ENCODE results near the gene AMOTL2. TPM values are rescaled to one million over a fixed set of nuclear protein-coding genes. Genes with fewer than 3 reads are reported as not detected.

The AMOTL2 gene
- polyA plus RNA-seq, 4 donors: 6.7 to 44.3 (median 10.3) TPM

GRCh38 chr3:134361162-134361835 lies 12.9 kb downstream of the AMOTL2 start:
- FAIRE-seq: no peak

GRCh38 chr3:134360046-134360445 lies 14.2 kb downstream of the AMOTL2 start:
- Histone ChIP-seq H3K27me3 (ENCODE audit: control insufficient read depth in 3 of 3, insufficient read depth in 3 of 3, low read length in 3 of 3) (no peaks in the 10 kb centered on the region), H3K4me3 (ENCODE audit: low read depth in 1 of 3, low read length in 3 of 3) (no peak overlapping the region), H3K27ac (ENCODE audit: low read depth in 1 of 3, low read length in 2 of 3) (peak overlapping the region in 1 of 3 donors; percentile 5), H3K9me3 (ENCODE audit: control insufficient read depth in 2 of 2, insufficient read depth in 1 of 2, low read depth in 1 of 2, low read length in 1 of 2) (no peaks in the 10 kb centered on the region), H3K36me3 (ENCODE audit: control insufficient read depth in 3 of 3, insufficient read depth in 2 of 3, low read depth in 1 of 3, low read length in 3 of 3) (peaks cover 2 to 91% (median 17%) of the 10 kb centered on the region in 3 donors), H3K4me1 (ENCODE audit: control insufficient read depth in 3 of 3, insufficient read depth in 2 of 3, low read depth in 1 of 3, low read length in 2 of 3) (peaks cover 6 to 35% (median 9%) of the 10 kb centered on the region in 3 donors)
- no peak for FAIRE-seq
- DNase-seq: no peak
- 83 to 93% (median 84%) methylated on average over 11 to 12 of the region's 12 CpGs for WGBS, 3 donors

More at GRCh38 chr3:134361162-134361835, 12.9 kb downstream of the AMOTL2 start:
- 92 to 96% (median 95%) methylated on average over 32 to 33 of the region's 33 CpGs for WGBS, 3 donors
- DNase-seq: no peak
- Histone ChIP-seq H3K4me3 (ENCODE audit: low read depth in 1 of 3, low read length in 3 of 3) (no peak overlapping the region), H3K27me3 (ENCODE audit: control insufficient read depth in 3 of 3, insufficient read depth in 3 of 3, low read length in 3 of 3) (no peaks in the 10 kb centered on the region), H3K9me3 (ENCODE audit: control insufficient read depth in 2 of 2, insufficient read depth in 1 of 2, low read depth in 1 of 2, low read length in 1 of 2) (no peaks in the 10 kb centered on the region), H3K27ac (ENCODE audit: low read depth in 1 of 3, low read length in 2 of 3) (no peak overlapping the region), H3K4me1 (ENCODE audit: control insufficient read depth in 3 of 3, insufficient read depth in 2 of 3, low read depth in 1 of 3, low read length in 2 of 3) (peaks cover 8 to 46% (median 9%) of the 10 kb centered on the region in 3 donors), H3K36me3 (ENCODE audit: control insufficient read depth in 3 of 3, insufficient read depth in 2 of 3, low read depth in 1 of 3, low read length in 3 of 3) (peaks cover 2 to 97% (median 17%) of the 10 kb centered on the region in 3 donors)

GRCh38 chr3:134359121-134360010 lies 14.9 kb downstream of the AMOTL2 start:
- no peak for FAIRE-seq
- WGBS, 3 donors: 88 to 94% (median 92%) methylated on average over 13 of the region's 13 CpGs
- Histone ChIP-seq H3K4me3 (ENCODE audit: low read depth in 1 of 3, low read length in 3 of 3) (no peak overlapping the region), H3K9me3 (ENCODE audit: control insufficient read depth in 2 of 2, insufficient read depth in 1 of 2, low read depth in 1 of 2, low read length in 1 of 2) (no peaks in the 10 kb centered on the region), H3K36me3 (ENCODE audit: control insufficient read depth in 3 of 3, insufficient read depth in 2 of 3, low read depth in 1 of 3, low read length in 3 of 3) (peaks cover 2 to 91% (median 17%) of the 10 kb centered on the region in 3 donors), H3K27ac (ENCODE audit: low read depth in 1 of 3, low read length in 2 of 3) (peak overlapping the region in 2 of 3 donors; percentile 5 to 16), H3K27me3 (ENCODE audit: control insufficient read depth in 3 of 3, insufficient read depth in 3 of 3, low read length in 3 of 3) (no peaks in the 10 kb centered on the region), H3K4me1 (ENCODE audit: control insufficient read depth in 3 of 3, insufficient read depth in 2 of 3, low read depth in 1 of 3, low read length in 2 of 3) (peaks cover 4 to 35% (median 4%) of the 10 kb centered on the region in 3 donors)
- DNase-seq: no peak

GRCh38 chr3:134357914-134358811 lies 16.1 kb downstream of the AMOTL2 start:
- Histone ChIP-seq H3K4me1 (ENCODE audit: control insufficient read depth in 3 of 3, insufficient read depth in 2 of 3, low read depth in 1 of 3, low read length in 2 of 3) (peaks cover 0 to 37% (median 4%) of the 10 kb centered on the region in 3 donors), H3K27ac (ENCODE audit: low read depth in 1 of 3, low read length in 2 of 3) (peak overlapping the region in 2 of 3 donors; percentile 36 to 61), H3K27me3 (ENCODE audit: control insufficient read depth in 3 of 3, insufficient read depth in 3 of 3, low read length in 3 of 3) (no peaks in the 10 kb centered on the region), H3K36me3 (ENCODE audit: control insufficient read depth in 3 of 3, insufficient read depth in 2 of 3, low read depth in 1 of 3, low read length in 3 of 3) (peaks cover 2 to 95% (median 17%) of the 10 kb centered on the region in 3 donors), H3K4me3 (ENCODE audit: low read depth in 1 of 3, low read length in 3 of 3) (no peak overlapping the region), H3K9me3 (ENCODE audit: control insufficient read depth in 2 of 2, insufficient read depth in 1 of 2, low read depth in 1 of 2, low read length in 1 of 2) (no peaks in the 10 kb centered on the region)
- WGBS, 3 donors: 66 to 73% (median 69%) methylated on average over 10 of the region's 10 CpGs
- DNase-seq (peak in 1 of 2 donors; percentile 32), FAIRE-seq (no peak)

GRCh38 chr3:134357261-134357913 lies 16.9 kb downstream of the AMOTL2 start:
- Histone ChIP-seq H3K36me3 (ENCODE audit: control insufficient read depth in 3 of 3, insufficient read depth in 2 of 3, low read depth in 1 of 3, low read length in 3 of 3) (peaks cover 2 to 91% (median 16%) of the 10 kb centered on the region in 3 donors), H3K9me3 (ENCODE audit: control insufficient read depth in 2 of 2, insufficient read depth in 1 of 2, low read depth in 1 of 2, low read length in 1 of 2) (no peaks in the 10 kb centered on the region), H3K27me3 (ENCODE audit: control insufficient read depth in 3 of 3, insufficient read depth in 3 of 3, low read length in 3 of 3) (no peaks in the 10 kb centered on the region), H3K27ac (ENCODE audit: low read depth in 1 of 3, low read length in 2 of 3) (peak overlapping the region in 2 of 3 donors; percentile 36 to 40), H3K4me3 (ENCODE audit: low read depth in 1 of 3, low read length in 3 of 3) (no peak overlapping the region), H3K4me1 (ENCODE audit: control insufficient read depth in 3 of 3, insufficient read depth in 2 of 3, low read depth in 1 of 3, low read length in 2 of 3) (peaks cover 2 to 42% (median 8%) of the 10 kb centered on the region in 3 donors)
- WGBS, 3 donors: 71 to 84% (median 82%) methylated on average over 9 to 10 of the region's 10 CpGs
- FAIRE-seq (no peak), DNase-seq (no peak)

GRCh38 chr3:134356411-134357040 lies 17.7 kb downstream of the AMOTL2 start:
- Histone ChIP-seq H3K27ac (ENCODE audit: low read depth in 1 of 3, low read length in 2 of 3) (peak overlapping the region in 1 of 3 donors; percentile 36), H3K4me1 (ENCODE audit: control insufficient read depth in 3 of 3, insufficient read depth in 2 of 3, low read depth in 1 of 3, low read length in 2 of 3) (peaks cover 2 to 50% (median 10%) of the 10 kb centered on the region in 3 donors), H3K4me3 (ENCODE audit: low read depth in 1 of 3, low read length in 3 of 3) (no peak overlapping the region), H3K9me3 (ENCODE audit: control insufficient read depth in 2 of 2, insufficient read depth in 1 of 2, low read depth in 1 of 2, low read length in 1 of 2) (no peaks in the 10 kb centered on the region), H3K36me3 (ENCODE audit: control insufficient read depth in 3 of 3, insufficient read depth in 2 of 3, low read depth in 1 of 3, low read length in 3 of 3) (peaks cover 2 to 84% (median 12%) of the 10 kb centered on the region in 3 donors), H3K27me3 (ENCODE audit: control insufficient read depth in 3 of 3, insufficient read depth in 3 of 3, low read length in 3 of 3) (no peaks in the 10 kb centered on the region)
- no peak for FAIRE-seq
- no peak for DNase-seq
- WGBS, 3 donors: 89 to 98% (median 89%) methylated on average over 9 of the region's 9 CpGs

DNA sequence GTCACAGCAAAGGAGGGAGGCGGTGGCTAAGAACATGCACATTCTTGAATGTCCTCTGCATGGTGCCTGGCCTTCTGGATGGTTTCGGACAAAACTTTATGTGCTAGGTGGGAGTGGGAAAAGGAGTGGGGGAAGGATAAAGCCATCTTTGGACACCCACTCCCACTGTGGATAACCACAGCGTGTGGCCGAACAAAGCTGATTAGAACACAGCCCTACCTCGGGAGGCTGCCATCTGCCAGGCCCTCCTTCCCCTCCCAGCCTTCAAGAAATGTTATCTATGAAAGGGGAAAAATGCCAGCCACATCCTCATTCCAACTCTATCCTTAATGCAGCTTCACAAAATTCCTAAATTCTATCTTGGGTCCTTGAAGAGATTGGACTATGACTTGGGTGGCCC lies 18.8 kb downstream of the AMOTL2 start:
- peaks cover 2 to 61% (median 13%) of the 10 kb centered on the region in 3 donors for H3K4me1 ChIP-seq (ENCODE audit: control insufficient read depth in 3 of 3, insufficient read depth in 2 of 3, low read depth in 1 of 3, low read length in 2 of 3)
- H3K27ac ChIP-seq (ENCODE audit: low read depth in 1 of 3, low read length in 2 of 3): no peak overlapping the region
- H3K4me3 ChIP-seq (ENCODE audit: low read depth in 1 of 3, low read length in 3 of 3): no peak overlapping the region
- no peaks in the 10 kb centered on the region for H3K9me3 ChIP-seq (ENCODE audit: control insufficient read depth in 2 of 2, insufficient read depth in 1 of 2, low read depth in 1 of 2, low read length in 1 of 2)
- FAIRE-seq (no peak), DNase-seq (no peak)
- peaks cover 2 to 79% (median 7%) of the 10 kb centered on the region in 3 donors for H3K36me3 ChIP-seq (ENCODE audit: control insufficient read depth in 3 of 3, insufficient read depth in 2 of 3, low read depth in 1 of 3, low read length in 3 of 3)
- 83 to 89% (median 88%) methylated on average over 5 of the region's 5 CpGs for WGBS, 3 donors
- no peaks in the 10 kb centered on the region for H3K27me3 ChIP-seq (ENCODE audit: control insufficient read depth in 3 of 3, insufficient read depth in 3 of 3, low read length in 3 of 3)

Data from small intestine (tissue), 7 donors.